ENCODE results near the gene SMARCA5. TPM values are rescaled to one million over a fixed set of nuclear protein-coding genes. Genes with fewer than 3 reads are reported as not detected.

SMARCA5 gene
- total and polyA plus RNA-seq, 2 donors (not counting 3 experiments of a cell fraction or from before 2014, with no cell fraction given): 7.9 to 57.6 TPM

DNA sequence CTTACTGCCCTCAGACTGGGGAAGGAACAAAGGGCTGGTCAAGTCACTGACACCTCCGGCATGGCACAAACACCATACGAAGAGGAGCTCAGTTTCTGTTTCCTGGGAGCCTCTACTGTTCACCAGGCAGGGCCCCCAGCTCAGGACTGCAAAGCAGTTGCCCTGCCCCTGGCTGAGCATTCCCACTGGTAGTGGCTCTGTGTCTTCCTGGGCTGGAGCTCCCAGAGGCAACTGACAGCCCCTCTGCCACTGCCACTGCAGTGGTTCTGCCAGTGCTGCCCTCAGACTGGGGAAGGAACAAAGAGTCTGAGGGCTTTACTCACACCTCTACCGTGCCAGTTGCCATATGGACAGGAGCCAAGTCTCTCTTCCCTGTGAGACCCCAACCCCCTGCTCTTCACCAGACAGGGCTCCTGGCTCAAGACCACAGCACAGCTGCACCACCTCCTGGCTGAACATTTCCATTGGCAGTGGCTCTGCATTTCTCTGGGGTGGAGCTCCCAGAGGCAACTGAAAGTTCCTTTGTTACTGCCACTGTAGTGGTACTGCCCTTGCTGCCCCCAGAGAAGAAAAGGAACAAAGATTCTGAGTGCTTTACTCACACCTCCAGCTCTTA lies 67.9 kb downstream of the SMARCA5 start:
- dilution Hi-C loops (cut with MboI; ENCODE audit: extremely low pct_ligation_motif_present, low sequenced_read_pairs) (no loop called here), intact Hi-C loops (cut with micrococcal nuclease) (no loop called here)
- no TSS peak for BruUV-seq (replicated peaks)
- DNase-seq (ENCODE audit: low read depth, low spot score) (peak; percentile 47), FAIRE-seq (no peak)
- H4K20me1 ChIP-seq (replicated peaks; ENCODE audit: control insufficient read depth, extremely low read depth, insufficient read depth, low read length): no peaks in the 10 kb centered on the region
- peaks cover 10% of the 10 kb centered on the region for H3K4me1 ChIP-seq (ENCODE audit: control insufficient read depth, extremely low read depth, insufficient read depth, low read length)
- H3K27ac ChIP-seq (ENCODE audit: insufficient read depth, low read depth, low read length): no peak overlapping the region
- H3K36me3 ChIP-seq (ENCODE audit: control insufficient read depth in 2 of 2, extremely low read depth in 1 of 2, insufficient read depth in 2 of 2, low read length in 2 of 2): no peaks in the 10 kb centered on the region
- H3K9me1 ChIP-seq (replicated peaks; ENCODE audit: control insufficient read depth, extremely low read depth, insufficient read depth, low read length): no peaks in the 10 kb centered on the region
- no peak overlapping the region for H3K9ac ChIP-seq (replicated peaks; ENCODE audit: extremely low read depth, insufficient read depth, low read length)
- ChIA-PET CTCF (interaction anchor here (0.8 to 2.9 kb wide), 6 partner anchors 8 to 146 kb away, joined by 3 to 11 read pairs (median 3); no protein-coding TSS in a partner anchor), POLR2A (no interaction called here)
- H3K79me2 ChIP-seq (ENCODE audit: control insufficient read depth, insufficient read depth, low read length): no peaks in the 10 kb centered on the region
- H3K4me2 ChIP-seq (ENCODE audit: insufficient read depth, low read length): no peak overlapping the region
- H2AFZ ChIP-seq (ENCODE audit: low read depth, low read length): no peak overlapping the region
- H3K9me3 ChIP-seq (replicated peaks; ENCODE audit: control insufficient read depth, insufficient read depth, low read length): no peaks in the 10 kb centered on the region
- no peak for TF ChIP-seq GATA2 (IDR thresholded peaks at IDR 0.05; ENCODE audit: insufficient read depth, insufficient read length, low read depth, low read length)
- H3K27me3 ChIP-seq (ENCODE audit: control insufficient read depth in 2 of 2, insufficient read depth in 2 of 2, low read length in 2 of 2): no peaks in the 10 kb centered on the region
- H3K4me3 ChIP-seq (replicated peaks in 1 of 3; ENCODE audit: insufficient read depth in 1 of 3, low read depth in 1 of 3, low read length in 3 of 3): no peak overlapping the region

DNA sequence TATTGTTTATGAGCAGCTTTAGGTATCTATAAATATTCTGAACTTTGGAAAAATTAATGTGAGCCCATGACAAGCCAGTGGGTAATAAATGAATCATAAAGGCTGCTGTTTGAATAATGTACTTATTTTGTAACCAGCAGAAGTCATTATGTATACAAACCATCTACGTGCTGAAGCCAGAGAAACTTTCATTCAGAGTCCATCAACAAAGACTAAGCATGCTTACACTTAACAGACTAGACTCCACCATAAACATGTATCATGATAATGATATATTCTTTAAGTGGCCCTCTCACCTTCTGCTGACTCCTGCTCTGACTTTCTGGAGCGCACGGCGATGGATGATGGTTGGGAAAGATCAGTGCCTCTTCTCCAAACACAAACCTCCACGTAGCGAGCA lies 72.0 kb downstream of the SMARCA5 start:
- peak overlapping the region; percentile 97 for H3K27ac ChIP-seq (ENCODE audit: insufficient read depth, low read depth, low read length)
- CTCF ChIA-PET: interaction anchor here (1.3 kb wide), 1 partner anchor 26 kb away, joined by 3 read pairs; no protein-coding TSS in a partner anchor
- no peaks in the 10 kb centered on the region for H3K79me2 ChIP-seq (ENCODE audit: control insufficient read depth, insufficient read depth, low read length)
- BruUV-seq (replicated peaks): TSS peak; percentile 70
- peaks cover 18% of the 10 kb centered on the region for H3K4me1 ChIP-seq (ENCODE audit: control insufficient read depth, extremely low read depth, insufficient read depth, low read length)
- intact Hi-C loops (cut with micrococcal nuclease): no loop called here
- H3K27me3 ChIP-seq (ENCODE audit: control insufficient read depth in 2 of 2, insufficient read depth in 2 of 2, low read length in 2 of 2): no peaks in the 10 kb centered on the region
- FAIRE-seq: no peak
- peak overlapping the region; percentile 41 for H3K9ac ChIP-seq (replicated peaks; ENCODE audit: extremely low read depth, insufficient read depth, low read length)
- H3K9me3 ChIP-seq (replicated peaks; ENCODE audit: control insufficient read depth, insufficient read depth, low read length): no peaks in the 10 kb centered on the region
- no peak for TF ChIP-seq POLR2A (IDR thresholded peaks at IDR 0.05; ENCODE audit: low read depth, low read length)
- no peak for TF ChIP-seq POLR2AphosphoS5 (IDR thresholded peaks at IDR 0.05; ENCODE audit: insufficient read depth, low read depth, low read length)
- TF ChIP-seq FOS (IDR thresholded peaks at IDR 0.05; ENCODE audit: borderline replicate concordance, insufficient read depth, low read length): no peak
- TF ChIP-seq, protein P1, sequence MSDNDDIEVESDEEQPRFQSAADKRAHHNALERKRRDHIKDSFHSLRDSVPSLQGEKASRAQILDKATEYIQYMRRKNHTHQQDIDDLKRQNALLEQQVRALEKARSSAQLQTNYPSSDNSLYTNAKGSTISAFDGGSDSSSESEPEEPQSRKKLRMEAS (IDR thresholded peaks at IDR 0.05; ENCODE audit: insufficient read depth, insufficient read length): no peak
- TF ChIP-seq GATA2 (IDR thresholded peaks at IDR 0.05; ENCODE audit: insufficient read depth, insufficient read length, low read depth, low read length): no peak
- H3K36me3 ChIP-seq (ENCODE audit: control insufficient read depth in 2 of 2, extremely low read depth in 1 of 2, insufficient read depth in 2 of 2, low read length in 2 of 2): no peaks in the 10 kb centered on the region
- H4K20me1 ChIP-seq (replicated peaks; ENCODE audit: control insufficient read depth, extremely low read depth, insufficient read depth, low read length): no peaks in the 10 kb centered on the region
- H3K9me1 ChIP-seq (replicated peaks; ENCODE audit: control insufficient read depth, extremely low read depth, insufficient read depth, low read length): no peaks in the 10 kb centered on the region
- no peak overlapping the region for H3K4me3 ChIP-seq (replicated peaks in 1 of 3; ENCODE audit: insufficient read depth in 1 of 3, low read depth in 1 of 3, low read length in 3 of 3)
- dilution Hi-C loops (cut with MboI; ENCODE audit: extremely low pct_ligation_motif_present, low sequenced_read_pairs): no loop called here
- DNase-seq (ENCODE audit: low read depth, low spot score): no peak
- H2AFZ ChIP-seq (ENCODE audit: low read depth, low read length): peak overlapping the region; percentile 35
- peak overlapping the region; percentile 2 for H3K4me2 ChIP-seq (ENCODE audit: insufficient read depth, low read length)
- POLR2A ChIA-PET: no interaction called here

All from endothelial cell of umbilical vein (primary cell).